ENCODE results near the gene CHST11. TPM values are rescaled to one million over a fixed set of nuclear protein-coding genes. Genes with fewer than 3 reads are reported as not detected.

Gene CHST11
- total and polyA plus RNA-seq, 9 of the 15 experiments (the other 6 are each of a cell fraction or from before 2014, with no cell fraction given) = 2.3 to 38.7 (median 15.0) TPM

DNA sequence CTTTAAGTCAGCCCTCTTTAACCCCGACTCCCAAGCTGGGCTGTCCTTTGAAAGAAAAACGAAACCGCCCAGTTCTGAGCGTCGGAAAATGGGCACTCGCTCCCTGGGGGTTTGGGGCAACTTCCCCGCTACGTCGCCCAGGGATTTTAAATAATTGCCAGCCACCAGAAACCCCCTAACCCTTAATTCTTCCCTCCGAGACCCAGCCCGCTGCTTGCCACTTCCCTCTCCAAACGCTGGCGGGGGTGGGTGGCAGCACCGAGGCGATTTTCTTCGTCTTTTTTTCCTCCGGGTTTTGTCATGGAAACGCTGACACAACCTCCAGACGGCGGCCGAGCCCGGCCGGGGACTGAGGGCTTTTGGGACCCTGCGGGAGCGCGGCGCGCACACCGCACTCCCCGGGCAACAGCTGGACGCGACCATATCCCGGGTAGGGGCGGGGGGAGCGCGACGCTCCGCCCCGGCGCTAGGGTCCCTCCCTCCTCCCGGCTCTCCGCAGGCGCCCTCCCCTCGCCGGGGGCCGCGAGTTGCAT lies at the start of gene CHST11 (continued):
- TF ChIP-seq POLR2B (IDR thresholded peaks at IDR 0.05; ENCODE audit: low read depth, partially characterized antibody) (no peak), RNF2 (IDR thresholded peaks at IDR 0.05) (peak; percentile 38; the same call in 1 of the 2 replicates), CCNT2 (IDR thresholded peaks at IDR 0.05; ENCODE audit: borderline replicate concordance, extremely low read depth, insufficient read length, low read depth, low read length) (peak; percentile 95), SIX5 (IDR thresholded peaks at IDR 0.05; ENCODE audit: borderline replicate concordance in 1 of 2, insufficient read depth in 1 of 2, low read depth in 1 of 2, low read length in 2 of 2) (no peak), ZNF561 (CRISPR knock-in tag; conservative IDR thresholded peaks at IDR 0.05) (no peak), ELF4 (CRISPR knock-in tag; IDR thresholded peaks at IDR 0.05) (0 out of 2 replicates have a peak, but pooled peaks have one; percentile 58), MYC (IDR thresholded peaks at IDR 0.05; ENCODE audit: low read depth, low read length) (peak; percentile 44; the same call in 1 of the 2 replicates), MYC (CRISPR knock-in tag; IDR thresholded peaks at IDR 0.05; ENCODE audit: borderline replicate concordance, low read depth) (no peak), ZNF324 (CRISPR knock-in tag; IDR thresholded peaks at IDR 0.05) (no peak), TCF7L2 (IDR thresholded peaks at IDR 0.05; ENCODE audit: low read depth, low read length) (peak; percentile 84), BCL6 (CRISPR knock-in tag; IDR thresholded peaks at IDR 0.05) (no peak), ZNF384 (IDR thresholded peaks at IDR 0.05; ENCODE audit: low read depth, low read length) (0 out of 2 replicates have a peak, but pooled peaks have one; percentile 51), RB1 (IDR thresholded peaks at IDR 0.05; ENCODE audit: low read depth) (peak; percentile 58)
- TF ChIP-seq, protein P1, sequence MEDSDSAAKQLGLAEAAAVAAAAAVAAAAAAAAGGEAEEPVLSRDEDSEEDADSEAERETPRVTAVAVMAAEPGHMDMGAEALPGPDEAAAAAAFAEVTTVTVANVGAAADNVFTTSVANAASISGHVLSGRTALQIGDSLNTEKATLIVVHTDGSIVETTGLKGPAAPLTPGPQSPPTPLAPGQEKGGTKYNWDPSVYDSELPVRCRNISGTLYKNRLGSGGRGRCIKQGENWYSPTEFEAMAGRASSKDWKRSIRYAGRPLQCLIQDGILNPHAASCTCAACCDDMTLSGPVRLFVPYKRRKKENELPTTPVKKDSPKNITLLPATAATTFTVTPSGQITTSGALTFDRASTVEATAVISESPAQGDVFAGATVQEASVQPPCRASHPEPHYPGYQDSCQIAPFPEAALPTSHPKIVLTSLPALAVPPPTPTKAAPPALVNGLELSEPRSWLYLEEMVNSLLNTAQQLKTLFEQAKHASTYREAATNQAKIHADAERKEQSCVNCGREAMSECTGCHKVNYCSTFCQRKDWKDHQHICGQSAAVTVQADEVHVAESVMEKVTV (CRISPR knock-in tag; IDR thresholded peaks at IDR 0.05) = peak; percentile 54; the same call in 1 of the 2 replicates
- TF ChIP-seq, protein P2, sequence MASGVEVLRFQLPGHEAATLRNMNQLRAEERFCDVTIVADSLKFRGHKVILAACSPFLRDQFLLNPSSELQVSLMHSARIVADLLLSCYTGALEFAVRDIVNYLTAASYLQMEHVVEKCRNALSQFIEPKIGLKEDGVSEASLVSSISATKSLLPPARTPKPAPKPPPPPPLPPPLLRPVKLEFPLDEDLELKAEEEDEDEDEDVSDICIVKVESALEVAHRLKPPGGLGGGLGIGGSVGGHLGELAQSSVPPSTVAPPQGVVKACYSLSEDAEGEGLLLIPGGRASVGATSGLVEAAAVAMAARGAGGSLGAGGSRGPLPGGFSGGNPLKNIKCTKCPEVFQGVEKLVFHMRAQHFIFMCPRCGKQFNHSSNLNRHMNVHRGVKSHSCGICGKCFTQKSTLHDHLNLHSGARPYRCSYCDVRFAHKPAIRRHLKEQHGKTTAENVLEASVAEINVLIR (CRISPR knock-in tag; IDR thresholded peaks at IDR 0.05) = 0 out of 2 replicates have a peak, but pooled peaks have one; percentile 45
